Parathyroid adenoma (tissue), 2 donors: ENCODE measurements around the gene ZIM2.

Experiments used
- H2AFZ ChIP-seq: fragments of 300-600 bp; sonication (generic); one replicate; pipeline ENCODE4 v1.7.0; 2017; ENCODE audit warnings: antibody characterized with exemption, mild to moderate bottlenecking
- H3K27ac ChIP-seq: fragments of 300-600 bp; sonication (generic); one replicate; pipeline ENCODE4 v1.7.0; 2017
- H3K27me3 ChIP-seq: fragments of 300-600 bp; sonication (generic); one replicate; pipeline ENCODE4 v1.7.0; 2017; ENCODE audit warnings: low read length; ENCODE audit not compliant: control insufficient read depth, insufficient read depth
- H3K36me3 ChIP-seq: fragments of 300-600 bp; sonication (generic); one replicate; pipeline ENCODE4 v1.7.0; 2017; ENCODE audit warnings: low read length; ENCODE audit not compliant: control insufficient read depth, insufficient read depth
- H3K4me1 ChIP-seq: fragments of 300-600 bp; sonication (generic); one replicate; pipeline ENCODE4 v1.7.0; 2017; ENCODE audit warnings: control low read depth
- H3K4me2 ChIP-seq: fragments of 300-600 bp; sonication (generic); one replicate; pipeline ENCODE4 v1.7.0; 2017; ENCODE audit warnings: low read length
- H3K4me3 ChIP-seq: fragments of 300-600 bp; sonication (generic); one replicate; pipeline ENCODE4 v1.7.0; 2017; ENCODE audit warnings: low read depth, low read length
- H3K79me2 ChIP-seq: fragments of 300-600 bp; sonication (generic); one replicate; pipeline ENCODE4 v1.7.0; 2017; ENCODE audit warnings: control low read depth
- H3K9ac ChIP-seq: fragments of 300-600 bp; sonication (generic); one replicate; pipeline ENCODE4 v1.7.0; 2017; ENCODE audit warnings: mild to moderate bottlenecking
- H3K9me3 ChIP-seq: fragments of 300-600 bp; sonication (generic); one replicate; pipeline ENCODE4 v1.7.0; 2017; ENCODE audit warnings: low read length; ENCODE audit not compliant: control insufficient read depth
- CTCF ChIP-seq: fragments of 300-600 bp; sonication (generic); IDR thresholded peaks from one replicate; pipeline ENCODE4 v1.7.0; 2017; ENCODE audit warnings: antibody characterized with exemption, mild to moderate bottlenecking
- donor health status: primary hyperparathyroidism.

The ZIM2 gene

GRCh38 chr19:56877069-56877715 is 36.7 kb upstream of the ZIM2 start:
- no peak for TF ChIP-seq CTCF
- Histone ChIP-seq H3K4me3 (no peak overlapping the region), H2AFZ (no peak overlapping the region), H3K4me2 (no peak overlapping the region), H3K79me2 (no peaks in the 10 kb centered on the region), H3K4me1 (no peaks in the 10 kb centered on the region), H3K9ac (no peak overlapping the region), H3K9me3 (no peaks in the 10 kb centered on the region), H3K27me3 (no peaks in the 10 kb centered on the region), H3K27ac (no peak overlapping the region), H3K36me3 (no peaks in the 10 kb centered on the region)

- H2AFZ ChIP-seq, result no peak overlapping the region
- H3K27me3 ChIP-seq, result no peaks in the 10 kb centered on the region
- H3K79me2 ChIP-seq, result no peaks in the 10 kb centered on the region
- H3K4me2 ChIP-seq, result no peak overlapping the region
- no peaks in the 10 kb centered on the region for H3K36me3 ChIP-seq
- no peaks in the 10 kb centered on the region for H3K4me1 ChIP-seq
- H3K9ac ChIP-seq, result no peak overlapping the region
- no peak overlapping the region for H3K27ac ChIP-seq
- no peak for TF ChIP-seq CTCF
- no peaks in the 10 kb centered on the region for H3K9me3 ChIP-seq
- H3K4me3 ChIP-seq, result no peak overlapping the region
Observed at GRCh38 chr19:56875717-56876116, 35.2 kb upstream of the ZIM2 start.

GRCh38 chr19:56874530-56874929 is 34.0 kb upstream of the ZIM2 start:
- TF ChIP-seq CTCF, result no peak
- H3K4me1 ChIP-seq, result no peaks in the 10 kb centered on the region
- no peaks in the 10 kb centered on the region for H3K79me2 ChIP-seq
- H3K9ac ChIP-seq, result no peak overlapping the region
- H3K4me2 ChIP-seq, result no peak overlapping the region
- no peaks in the 10 kb centered on the region for H3K36me3 ChIP-seq
- H2AFZ ChIP-seq, result no peak overlapping the region
- no peak overlapping the region for H3K27ac ChIP-seq
- H3K4me3 ChIP-seq, result no peak overlapping the region
- H3K9me3 ChIP-seq, result no peaks in the 10 kb centered on the region
- H3K27me3 ChIP-seq, result no peaks in the 10 kb centered on the region

- Histone ChIP-seq H3K4me3 (no peak overlapping the region), H3K9me3 (no peaks in the 10 kb centered on the region)
- TF ChIP-seq CTCF, result no peak
Observed at GRCh38 chr19:56873493-56873892, 33.0 kb upstream of the ZIM2 start.

GRCh38 chr19:56869886-56870285 is 29.4 kb upstream of the ZIM2 start:
- Histone ChIP-seq H3K4me3 (no peak overlapping the region), H3K9me3 (no peaks in the 10 kb centered on the region), H3K79me2 (no peaks in the 10 kb centered on the region), H3K27me3 (no peaks in the 10 kb centered on the region), H3K4me2 (no peak overlapping the region), H2AFZ (no peak overlapping the region), H3K36me3 (no peaks in the 10 kb centered on the region), H3K9ac (no peak overlapping the region), H3K4me1 (no peaks in the 10 kb centered on the region), H3K27ac (no peak overlapping the region)
- no peak for TF ChIP-seq CTCF

More at GRCh38 chr19:56873493-56873892, 33.0 kb upstream of the ZIM2 start:
- no peaks in the 10 kb centered on the region for H3K79me2 ChIP-seq
- H3K4me1 ChIP-seq, result no peaks in the 10 kb centered on the region
- no peaks in the 10 kb centered on the region for H3K27me3 ChIP-seq
- no peak overlapping the region for H3K4me2 ChIP-seq
- no peaks in the 10 kb centered on the region for H3K36me3 ChIP-seq
- no peak overlapping the region for H3K9ac ChIP-seq
- no peak overlapping the region for H2AFZ ChIP-seq
- no peak overlapping the region for H3K27ac ChIP-seq
